Left colon (tissue), 2 donors: Measurements from ENCODE around the gene SCPEP1. TPM values are rescaled to one million over a fixed set of nuclear protein-coding genes. Genes with fewer than 3 reads are reported as not detected.

Experiments
- ATAC-seq: fragments of 200-7000 bp; cut with Tn5 transposase; one replicate; pipeline ENCODE4 v1.9.1; 2020; ENCODE audit warnings: mild to moderate bottlenecking, moderate library complexity
- DNase-seq, 2 donors: peaks; one replicate each; pipeline ENCODE4 v3.0.0-alpha.2; 2020
- intact Hi-C, 2 donors: fragments of 100-400 bp; cut with DNase I in 1 of 2; cut with micrococcal nuclease in 1 of 2; formaldehyde crosslinking; loops; one replicate each; pipeline versions ENCODE4 v1.11.2 to v1.14.0; 2022; cut with DNase I, micrococcal nuclease
- total RNA-seq, 2 donors: library from RNA; stranded (reverse); fragmentation: NEBNext Ultra II Directional; extraction: Animal tissue kit (Norgen Biotek cat#: 25700); gene quantifications; one replicate each; pipeline ENCODE4 v1.2.1, GENCODE V29; 2021
- donor health status: DM: no; HTN: no; CAD: no.
- donor health status: DM: yes; HTN: yes; CAD: no.

The SCPEP1 gene
- total RNA-seq, 2 donors from 2014 or later = 15.3 to 30.9 TPM

- ATAC-seq (no peak), DNase-seq (no peak)
- intact Hi-C loops = no loop called here
Observed at GRCh38 chr17:56987283-56987834, 9.4 kb downstream of the SCPEP1 start.

DNA sequence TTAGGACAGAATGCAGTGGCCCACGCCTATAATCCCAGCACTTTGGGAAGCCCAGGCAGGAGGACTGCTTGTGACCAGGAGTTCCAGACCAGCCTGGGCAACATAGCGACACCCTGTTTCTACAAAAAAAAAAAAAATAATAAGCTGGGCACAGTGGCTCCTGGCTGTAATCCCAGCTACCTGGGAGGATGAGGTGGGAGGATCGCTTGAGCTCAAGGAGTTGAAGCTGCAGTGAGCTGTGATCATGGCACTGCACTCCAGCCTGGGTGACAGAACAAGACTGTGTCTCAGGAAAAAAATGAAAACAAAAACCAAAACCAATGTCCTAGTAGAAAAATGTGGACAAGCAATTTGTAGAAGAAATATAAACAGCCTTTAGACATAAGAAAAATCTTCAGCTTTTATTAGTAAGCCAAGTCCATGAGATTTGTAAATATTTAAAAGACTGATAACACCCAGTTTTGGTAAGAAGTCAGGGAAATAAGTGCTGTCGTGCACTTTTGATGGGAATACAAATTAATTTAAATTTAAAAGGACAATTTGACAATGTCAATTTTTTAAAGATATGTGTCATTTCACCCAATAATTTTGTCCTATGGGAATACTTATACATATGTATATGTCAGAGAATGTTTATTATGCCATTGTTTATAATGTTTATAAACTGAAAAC is 11.1 kb downstream of the SCPEP1 start:
- no peak for ATAC-seq
- DNase-seq = no peak
- intact Hi-C loops = no loop called here

- DNase-seq (no peak), ATAC-seq (no peak)
- intact Hi-C loops = no loop called here
Observed at GRCh38 chr17:56992364-56992763, 14.4 kb downstream of the SCPEP1 start.

DNA sequence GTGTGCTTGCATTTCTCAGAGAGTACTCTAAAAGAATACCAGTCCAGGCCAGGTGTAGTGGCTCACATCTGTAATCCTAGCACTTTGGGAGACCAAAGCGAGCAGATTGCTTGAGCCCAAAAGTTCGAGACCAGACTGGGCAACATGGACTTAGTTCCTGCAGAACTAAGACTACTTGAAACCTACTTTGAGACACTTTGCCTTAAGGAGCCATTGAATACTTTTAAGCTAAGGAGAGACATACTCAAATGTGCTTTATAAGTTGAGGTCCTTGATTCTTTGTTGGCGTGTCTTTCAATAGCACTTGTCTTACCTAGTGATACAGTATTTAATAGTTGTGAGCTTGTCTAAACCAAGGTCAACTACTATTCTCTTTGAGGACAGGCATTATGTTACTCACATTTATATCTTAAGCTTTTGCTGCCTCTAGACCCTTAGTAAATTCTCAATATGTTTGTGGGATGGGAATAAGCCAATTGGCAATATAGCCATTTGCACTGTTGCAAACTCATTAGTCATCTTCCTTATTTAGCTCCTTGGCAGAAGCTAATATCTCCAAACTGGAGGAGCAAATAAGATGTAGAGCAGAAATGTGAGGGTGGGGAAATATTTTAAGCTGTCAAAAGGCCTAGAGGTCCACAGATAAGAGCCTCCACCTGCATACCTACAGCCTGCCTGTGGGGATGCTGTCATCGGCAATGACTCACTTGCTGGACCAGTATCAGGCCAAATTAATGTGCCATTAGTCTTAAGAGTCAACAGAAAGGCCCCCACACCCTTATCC is 16.3 kb downstream of the SCPEP1 start:
- DNase-seq (no peak), ATAC-seq (no peak)
- intact Hi-C loops = no loop called here

- ATAC-seq (no peak), DNase-seq (no peak)
- intact Hi-C loops = no loop called here
Observed at GRCh38 chr17:56995766-56996165, 17.8 kb downstream of the SCPEP1 start.

GRCh38 chr17:56997313-56997712 is 19.4 kb downstream of the SCPEP1 start:
- DNase-seq = no peak
- ATAC-seq = no peak
- intact Hi-C loops = no loop called here

- intact Hi-C loops = loop anchor here in 1 of 2 donors (10.0 kb wide), 1 partner anchor 113 kb away; no protein-coding TSS in a partner anchor
- ATAC-seq (peak; percentile 22), DNase-seq (no peak)
Observed at GRCh38 chr17:57001541-57001940, 23.6 kb downstream of the SCPEP1 start.

DNA sequence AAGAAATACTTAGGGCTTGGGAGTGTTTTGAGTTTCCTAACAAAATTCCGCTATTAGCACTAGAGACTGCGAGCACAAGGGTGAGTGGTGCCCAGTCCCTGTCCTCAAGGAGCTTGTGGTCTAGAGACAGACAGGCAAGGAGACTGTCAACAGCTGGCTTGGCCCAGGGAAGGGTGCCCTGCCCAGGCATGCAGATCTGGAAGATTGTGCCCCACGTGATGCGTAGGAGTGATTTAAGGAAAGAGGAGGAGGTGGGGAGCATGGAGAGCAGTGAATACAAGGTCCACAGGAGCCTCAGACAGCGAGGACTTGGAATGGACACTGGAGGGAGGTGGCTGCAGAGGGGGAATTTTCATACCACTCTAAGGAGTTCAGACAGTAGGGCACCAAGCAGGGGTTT is 25.0 kb downstream of the SCPEP1 start:
- DNase-seq (no peak), ATAC-seq (peak; percentile 55)
- intact Hi-C loops = loop anchor here in 1 of 2 donors (10.0 kb wide), 1 partner anchor 112 kb away; no protein-coding TSS in a partner anchor

- ATAC-seq (peak; percentile 75), DNase-seq (peak; percentile 31)
- intact Hi-C loops = loop anchor here in 1 of 2 donors (10.0 kb wide), 1 partner anchor 110 kb away; no protein-coding TSS in a partner anchor
Observed at GRCh38 chr17:57004944-57005579, 27.1 kb downstream of the SCPEP1 start.

DNA sequence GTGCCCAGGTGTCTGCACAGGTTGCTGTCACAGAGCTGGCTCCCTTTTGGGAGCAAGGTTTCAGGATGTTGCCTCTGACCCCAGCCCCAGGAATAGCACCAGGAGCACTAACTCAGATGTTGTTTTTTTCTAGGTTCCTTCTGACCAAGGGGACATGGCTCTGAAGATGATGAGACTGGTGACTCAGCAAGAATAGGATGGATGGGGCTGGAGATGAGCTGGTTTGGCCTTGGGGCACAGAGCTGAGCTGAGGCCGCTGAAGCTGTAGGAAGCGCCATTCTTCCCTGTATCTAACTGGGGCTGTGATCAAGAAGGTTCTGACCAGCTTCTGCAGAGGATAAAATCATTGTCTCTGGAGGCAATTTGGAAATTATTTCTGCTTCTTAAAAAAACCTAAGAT is 28.1 kb downstream of the SCPEP1 start:
- intact Hi-C loops = loop anchor here in 1 of 2 donors (10.0 kb wide), 1 partner anchor 109 kb away; no protein-coding TSS in a partner anchor
- DNase-seq (no peak), ATAC-seq (no peak)

DNA sequence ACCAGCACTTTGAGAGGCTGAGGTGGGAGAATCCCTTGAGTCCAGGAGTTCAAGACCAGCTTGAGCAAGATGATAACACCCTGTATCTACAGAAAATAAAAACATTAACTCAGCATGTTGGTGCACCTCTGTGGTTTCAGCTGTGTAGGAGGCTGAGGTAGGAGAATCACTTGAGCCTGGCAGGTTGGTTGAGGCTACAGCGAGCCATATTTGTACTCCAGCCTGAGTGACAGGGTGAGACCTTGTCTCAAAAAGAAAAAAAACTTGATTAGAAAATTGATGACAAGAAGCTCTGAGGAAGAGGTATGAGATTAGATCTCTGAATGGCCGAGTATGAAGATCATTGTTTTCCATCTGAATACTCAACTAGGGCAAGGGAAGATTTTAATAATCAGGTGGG is 31.0 kb downstream of the SCPEP1 start:
- ATAC-seq = no peak
- intact Hi-C loops = loop anchor here in 1 of 2 donors (10.0 kb wide), 1 partner anchor 106 kb away; no protein-coding TSS in a partner anchor

DNA sequence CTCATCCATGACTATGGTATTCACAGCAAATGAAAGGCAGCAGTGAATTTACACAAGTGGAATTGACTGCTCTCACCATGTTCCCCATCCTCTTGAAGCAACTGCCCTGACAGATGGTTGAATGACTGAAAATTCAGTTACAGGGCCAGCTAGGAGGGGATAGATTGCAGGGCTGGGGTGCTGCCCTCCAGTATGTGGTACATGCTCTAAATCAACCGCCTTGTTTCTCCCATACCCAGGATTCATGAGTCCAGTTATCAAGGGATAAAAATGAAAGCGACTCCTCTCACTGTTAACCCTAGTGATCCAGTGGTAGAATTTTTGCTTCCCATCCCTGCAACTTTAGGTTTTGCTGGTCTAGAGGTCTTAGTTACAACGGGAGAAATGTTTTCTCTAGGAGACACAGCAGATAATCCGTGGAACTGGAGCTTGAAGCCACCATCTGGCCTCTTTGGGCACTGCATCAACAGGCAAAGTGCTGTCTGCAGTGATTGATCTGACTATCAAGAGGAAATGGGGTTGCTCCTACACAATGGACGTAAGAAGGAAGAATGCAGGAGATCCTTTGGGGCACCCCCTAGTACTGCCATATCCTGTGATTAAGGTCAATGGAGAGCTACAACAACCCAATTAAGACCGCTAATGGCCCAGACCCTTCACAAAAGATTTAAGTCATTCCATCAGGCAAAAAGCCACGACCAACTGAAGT is 32.0 kb downstream of the SCPEP1 start:
- ATAC-seq (peak; percentile 92), DNase-seq (peak; percentile 50 to 75)
- intact Hi-C loops = loop anchor here in 1 of 2 donors (10.0 kb wide), 1 partner anchor 105 kb away; no protein-coding TSS in a partner anchor

More for the DNA sequence above, 31.0 kb downstream of the SCPEP1 start:
- no peak for DNase-seq

DNA sequence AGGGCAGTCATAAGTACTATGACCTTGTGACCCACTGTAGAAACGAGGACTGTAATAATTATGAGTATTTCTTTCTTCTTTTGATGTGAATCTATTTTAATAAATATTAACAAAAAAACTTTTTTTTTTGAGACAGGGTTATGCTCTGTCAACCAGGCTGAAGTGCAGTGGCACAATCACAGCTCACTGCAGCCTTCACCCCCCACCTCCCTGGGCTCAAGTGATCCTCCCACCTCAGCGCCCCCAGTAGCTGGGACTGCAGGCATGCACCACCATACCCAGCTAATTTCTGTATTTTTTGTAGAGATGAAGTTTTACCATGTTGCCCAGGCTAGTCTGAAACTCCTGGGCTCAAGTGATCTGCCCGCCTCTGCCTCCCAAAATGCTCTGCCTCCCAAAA is 32.6 kb downstream of the SCPEP1 start:
- DNase-seq = no peak
- no peak for ATAC-seq
- intact Hi-C loops = no loop called here

DNA sequence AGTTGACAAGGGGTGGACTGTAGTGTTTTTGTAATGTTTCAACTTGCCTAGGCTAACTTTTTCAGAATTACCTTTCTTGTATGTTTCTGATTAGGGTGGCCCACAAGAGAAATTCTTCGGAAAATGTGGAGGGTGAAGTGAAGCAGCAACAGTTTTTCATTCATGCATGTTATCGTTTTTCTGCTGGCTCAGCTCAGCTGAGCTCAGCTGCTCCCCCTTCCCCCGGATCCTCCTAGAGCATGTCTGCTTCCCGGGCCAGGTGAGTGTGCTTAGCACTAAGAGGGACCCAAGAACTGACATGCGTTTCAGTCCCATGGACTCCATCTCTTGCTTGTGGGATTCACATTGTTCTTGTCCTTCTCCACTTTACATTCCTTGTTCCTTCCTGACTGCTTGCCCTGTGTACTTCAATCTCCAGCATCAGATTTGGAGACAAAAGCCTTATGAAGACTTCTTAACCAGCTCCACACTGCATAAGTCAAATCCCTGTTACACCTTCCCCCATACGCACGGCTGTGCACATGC is 33.6 kb downstream of the SCPEP1 start:
- ATAC-seq (no peak), DNase-seq (no peak)
- intact Hi-C loops = no loop called here

DNA sequence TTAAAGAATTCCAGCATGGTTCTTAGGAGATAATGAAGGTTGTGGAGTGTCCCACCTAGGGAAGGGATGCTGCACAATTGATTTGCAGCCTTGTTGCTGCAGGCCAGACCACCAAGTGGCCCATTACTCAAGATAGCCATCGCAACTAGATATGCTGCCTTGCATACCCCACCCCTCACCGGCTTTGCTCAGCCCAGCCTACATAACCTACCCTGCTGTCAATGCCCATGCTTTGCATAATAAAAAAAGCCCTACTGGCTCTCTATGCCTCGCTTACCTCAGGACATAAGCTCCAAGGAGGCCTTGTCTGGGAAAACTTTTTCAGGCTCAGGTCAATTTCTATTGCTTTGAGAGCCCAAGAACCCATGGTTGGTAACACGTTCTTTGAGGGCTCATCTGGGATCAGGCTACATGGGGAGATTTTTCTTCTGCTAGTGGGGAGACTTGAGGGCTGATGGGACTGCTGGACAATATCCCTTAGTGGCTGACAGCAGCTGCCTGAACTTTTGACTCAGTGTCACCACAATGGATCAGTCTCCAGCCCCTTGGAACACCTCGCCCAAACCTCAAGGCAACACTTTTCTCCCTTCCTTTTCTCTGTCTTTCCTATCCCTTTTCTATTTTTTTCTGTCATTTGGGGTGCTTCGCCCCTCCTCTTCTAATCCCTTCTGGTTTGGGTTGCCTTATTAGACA is 38.3 kb downstream of the SCPEP1 start:
- DNase-seq (no peak), ATAC-seq (no peak)
- intact Hi-C loops = no loop called here

- ATAC-seq (no peak), DNase-seq (no peak)
- intact Hi-C loops = no loop called here
Observed at GRCh38 chr17:57016764-57017116, 38.8 kb downstream of the SCPEP1 start.

DNA sequence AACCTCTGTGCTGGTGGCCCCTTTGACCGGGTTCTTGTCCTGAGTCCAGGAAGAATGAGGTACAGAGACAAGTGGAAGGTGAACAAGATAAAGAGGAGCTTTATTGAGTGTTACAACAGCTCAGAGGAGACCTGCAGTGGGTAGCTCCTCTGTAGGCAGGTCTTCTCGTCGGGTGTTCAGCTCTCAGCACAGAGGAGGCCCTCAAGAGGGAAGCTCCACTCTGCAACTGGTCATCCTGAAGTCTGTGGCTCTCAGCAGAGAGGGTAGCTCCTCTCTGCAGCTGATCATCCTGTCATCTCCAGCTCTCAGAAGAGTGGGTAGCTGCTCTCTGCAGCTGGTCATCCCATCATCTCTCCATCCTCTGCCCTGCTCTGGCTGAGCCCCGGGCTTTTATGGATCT is 39.7 kb downstream of the SCPEP1 start:
- intact Hi-C loops = no loop called here

GRCh38 chr17:57020208-57020607 is 42.3 kb downstream of the SCPEP1 start:
- ATAC-seq = no peak
- intact Hi-C loops = no loop called here

More for the DNA sequence above, 39.7 kb downstream of the SCPEP1 start:
- ATAC-seq (no peak), DNase-seq (no peak)

More at GRCh38 chr17:57020208-57020607, 42.3 kb downstream of the SCPEP1 start:
- no peak for DNase-seq
